NCI-H1417 (cell line): ENCODE results near the gene NAIP.
"Not testable (repeated sequence)": the region's sequence is repeated elsewhere in the genome, so short reads cannot be mapped to it uniquely, and the experiment has no call there.

Source experiments
- DNase-seq, 3 experiments: peaks; one replicate each; lab custom pipeline; 2025; lab: John Stamatoyannopoulos, UW

NAIP gene

DNA sequence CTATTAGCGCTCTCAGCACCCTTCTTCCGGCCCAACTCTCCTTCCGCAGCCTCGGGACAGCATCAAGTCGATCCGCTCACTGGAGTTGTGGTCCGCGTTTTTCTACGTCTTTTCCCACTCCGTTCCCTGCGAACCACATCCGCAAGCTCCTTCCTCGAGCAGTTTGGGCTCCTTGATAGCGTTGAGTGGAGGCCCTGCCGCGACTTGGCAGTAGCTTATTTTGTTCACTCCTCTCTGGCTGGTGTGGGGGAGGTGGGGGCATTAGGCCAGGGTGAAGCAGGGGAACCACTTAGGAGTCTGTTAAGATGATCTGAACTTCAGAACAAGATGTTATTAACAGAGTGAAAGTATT lies 100.0 kb downstream of the NAIP start:
- DNase-seq, result not testable (repeated sequence)
